Subcutaneous adipose tissue (tissue), 4 donors: ENCODE results near the gene CRACR2B. TPM values are rescaled to one million over a fixed set of nuclear protein-coding genes. Genes with fewer than 3 reads are reported as not detected.

Source experiments
- total RNA-seq, 4 donors: library from RNA; depleted of rRNA; stranded (reverse); fragments of >200 nt; gene quantifications; one replicate each; pipeline ENCODE4 v1.1.0, GENCODE V29; 2016
- TF ChIP-seq, protein P1 (sequence below): fragments of 450-650 bp; IDR thresholded peaks from one replicate; pipeline ENCODE4 v1.5.1; 2016; ENCODE audit warnings: low read depth, mild to moderate bottlenecking, control low read depth, antibody characterized with exemption, moderate library complexity

The CRACR2B gene
- total RNA-seq, 4 donors from 2014 or later: 2.3 to 44.6 (median 9.7) TPM

DNA sequence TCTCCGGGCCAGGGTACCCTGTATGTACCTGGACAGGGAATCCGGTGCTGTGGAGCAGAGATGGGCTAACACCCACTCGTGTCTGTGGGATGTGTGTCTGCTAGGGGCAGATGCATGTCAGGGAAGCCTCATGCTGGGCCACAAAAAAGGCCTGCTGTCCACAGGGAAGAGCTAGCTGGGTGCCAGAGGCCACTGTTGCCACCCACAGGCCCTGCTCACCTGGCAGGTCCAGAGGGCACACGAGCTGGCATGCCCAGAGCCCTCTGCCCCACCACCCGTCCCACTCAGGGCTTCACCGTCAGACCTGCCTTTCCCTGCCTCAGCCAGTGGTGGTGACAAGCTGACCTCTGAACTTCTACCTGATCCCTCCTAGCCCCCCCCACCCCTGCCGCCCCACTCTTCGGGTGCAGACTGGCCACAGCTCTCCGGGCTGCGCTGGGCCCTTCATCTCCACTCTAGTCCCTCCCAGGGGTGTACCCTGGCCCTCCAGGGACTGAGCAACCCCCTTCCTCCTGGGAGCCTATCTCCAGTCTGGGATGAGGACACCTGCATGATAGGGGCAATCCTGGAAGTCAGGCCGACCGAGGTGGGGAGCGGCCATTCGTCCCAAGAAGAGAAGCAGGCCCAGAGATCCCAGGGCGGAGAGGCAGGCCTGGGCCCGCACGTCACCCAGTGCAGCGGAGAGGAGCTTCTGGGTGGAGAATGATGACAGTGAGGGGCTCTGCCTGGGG is 31.0 kb upstream of the CRACR2B start:
- TF ChIP-seq, protein P1, sequence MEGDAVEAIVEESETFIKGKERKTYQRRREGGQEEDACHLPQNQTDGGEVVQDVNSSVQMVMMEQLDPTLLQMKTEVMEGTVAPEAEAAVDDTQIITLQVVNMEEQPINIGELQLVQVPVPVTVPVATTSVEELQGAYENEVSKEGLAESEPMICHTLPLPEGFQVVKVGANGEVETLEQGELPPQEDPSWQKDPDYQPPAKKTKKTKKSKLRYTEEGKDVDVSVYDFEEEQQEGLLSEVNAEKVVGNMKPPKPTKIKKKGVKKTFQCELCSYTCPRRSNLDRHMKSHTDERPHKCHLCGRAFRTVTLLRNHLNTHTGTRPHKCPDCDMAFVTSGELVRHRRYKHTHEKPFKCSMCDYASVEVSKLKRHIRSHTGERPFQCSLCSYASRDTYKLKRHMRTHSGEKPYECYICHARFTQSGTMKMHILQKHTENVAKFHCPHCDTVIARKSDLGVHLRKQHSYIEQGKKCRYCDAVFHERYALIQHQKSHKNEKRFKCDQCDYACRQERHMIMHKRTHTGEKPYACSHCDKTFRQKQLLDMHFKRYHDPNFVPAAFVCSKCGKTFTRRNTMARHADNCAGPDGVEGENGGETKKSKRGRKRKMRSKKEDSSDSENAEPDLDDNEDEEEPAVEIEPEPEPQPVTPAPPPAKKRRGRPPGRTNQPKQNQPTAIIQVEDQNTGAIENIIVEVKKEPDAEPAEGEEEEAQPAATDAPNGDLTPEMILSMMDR: no peak

DNA sequence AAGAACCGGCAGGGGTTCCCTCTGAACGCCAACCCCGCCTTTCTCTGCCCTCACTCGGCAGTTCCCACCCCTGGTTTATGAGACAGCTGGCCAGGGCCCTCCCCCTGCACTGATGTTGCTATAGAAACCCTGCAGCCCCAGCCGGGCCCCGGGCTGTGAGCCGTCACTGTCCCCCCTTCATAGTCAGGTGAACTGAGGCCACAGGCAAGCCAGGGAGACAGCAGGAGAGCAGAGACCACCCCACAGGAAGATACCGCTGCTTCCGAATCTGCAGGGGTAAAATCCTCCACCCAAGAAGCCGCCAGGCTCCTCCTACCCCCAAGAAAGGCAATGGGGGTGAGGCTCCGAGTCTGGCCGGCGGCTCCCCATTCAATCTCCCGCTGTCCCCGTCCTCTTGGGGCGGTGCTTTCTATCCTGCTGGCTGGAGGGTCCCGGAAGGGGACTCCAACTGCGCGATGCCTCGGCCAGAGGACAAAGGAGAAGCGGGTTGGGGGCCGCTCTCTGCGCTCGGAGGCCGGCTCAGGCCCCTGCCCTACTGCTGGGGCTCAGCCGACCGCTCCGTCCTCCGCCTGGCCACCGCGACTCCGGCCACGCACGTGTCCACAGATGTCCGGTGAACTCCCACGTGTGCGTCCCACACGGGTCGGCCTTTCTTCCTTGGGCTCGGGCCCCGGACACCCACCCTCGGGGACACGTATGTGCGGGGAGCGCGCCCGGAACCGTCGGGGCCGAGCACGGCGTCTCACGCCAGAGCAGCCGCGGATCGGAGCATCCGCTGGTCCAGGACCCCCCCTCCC is 30.2 kb upstream of the CRACR2B start:
- TF ChIP-seq, protein P1: no peak

DNA sequence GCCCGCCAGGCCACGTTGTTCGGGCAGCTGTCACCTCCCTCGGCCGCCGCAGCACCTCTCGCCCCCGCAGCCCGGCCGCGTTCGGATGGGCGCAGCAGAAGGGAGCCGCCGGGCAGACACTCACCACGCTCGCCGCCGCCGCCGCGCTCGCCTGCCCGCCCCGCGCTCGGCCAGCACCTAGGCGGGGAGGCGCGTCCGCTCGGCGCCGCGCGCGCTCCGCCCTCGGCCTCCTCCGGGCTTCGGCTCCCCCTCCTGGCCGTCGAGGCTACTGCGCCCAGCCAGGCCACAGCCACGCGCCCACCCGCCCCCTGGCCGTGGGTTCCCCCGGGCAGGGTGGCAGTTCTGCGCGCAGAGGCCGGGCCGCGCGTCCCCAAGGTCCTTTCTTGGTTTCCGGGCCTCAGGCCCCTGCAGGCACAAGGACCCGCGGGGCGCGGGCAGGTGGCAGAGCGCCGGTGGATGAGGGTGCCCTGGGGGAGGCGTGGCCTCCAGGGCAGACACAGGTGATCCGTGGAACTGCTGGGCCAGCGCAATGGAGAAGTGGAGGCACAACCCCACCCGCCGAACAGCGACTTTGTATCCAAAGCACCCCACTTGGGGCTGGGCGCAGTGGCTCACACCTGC is 29.5 kb upstream of the CRACR2B start, which contains the start of gene SLC25A22:
SLC25A22 (minus strand) TSS at position 189 of the 621 bp plus-strand sequence. CDS start 3,275 bp downstream, outside the sequence.
- TF ChIP-seq, protein P1: no peak

DNA sequence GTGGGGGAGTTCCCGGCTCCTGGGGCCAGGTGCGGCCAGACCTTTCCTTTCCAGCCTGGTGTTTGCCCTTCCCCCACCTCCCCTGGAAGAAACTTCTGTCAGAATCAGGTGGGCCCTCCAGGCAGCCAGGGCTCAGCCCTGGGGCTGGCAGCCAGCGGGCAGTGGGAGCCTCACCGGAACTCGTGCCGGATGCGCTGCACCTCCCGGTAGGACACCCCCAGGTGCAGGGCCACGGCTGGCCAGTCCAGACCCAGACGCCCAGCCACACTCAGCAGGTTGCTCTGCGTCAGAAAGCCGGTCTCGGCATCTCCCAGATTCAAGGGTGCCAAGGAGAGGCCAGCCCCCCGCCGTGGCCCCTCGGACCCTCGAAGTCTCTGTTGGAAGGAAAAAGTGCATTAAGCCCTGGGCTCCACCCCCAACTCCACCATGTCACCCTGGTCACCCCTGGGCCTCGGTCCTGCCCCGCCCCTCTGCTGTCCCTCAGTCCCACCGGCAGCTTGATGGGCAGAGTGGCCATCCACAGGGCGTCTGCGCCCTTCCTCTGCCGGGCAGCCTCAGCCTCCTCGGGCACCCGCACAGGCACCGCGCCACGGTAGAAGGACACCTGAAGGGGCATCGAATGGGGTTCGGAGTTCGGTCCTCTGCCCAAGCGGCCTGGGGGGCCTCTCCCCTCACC is 27.9 kb upstream of the CRACR2B start:
- TF ChIP-seq, protein P1: no peak

DNA sequence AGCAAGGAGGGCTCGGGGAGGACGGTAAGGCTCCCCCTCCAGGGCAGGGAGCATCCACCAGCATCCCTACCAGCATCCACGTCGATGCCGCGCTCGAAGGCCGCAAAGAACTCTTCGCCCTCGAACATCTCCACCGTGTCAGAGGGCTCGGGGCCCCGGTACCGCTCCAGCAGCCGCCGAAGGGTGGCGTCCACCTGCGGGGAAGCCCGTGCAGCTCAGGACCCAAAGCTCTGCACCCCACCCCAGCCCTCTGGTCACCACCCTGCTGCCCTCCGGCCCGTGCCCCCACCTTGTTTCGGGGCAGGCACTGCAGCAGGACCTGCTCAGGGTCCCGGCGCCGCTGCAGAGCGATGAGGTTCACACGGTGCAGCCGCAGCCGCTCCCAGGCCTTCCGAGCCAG is 27.2 kb upstream of the CRACR2B start:
- TF ChIP-seq, protein P1: no peak

DNA sequence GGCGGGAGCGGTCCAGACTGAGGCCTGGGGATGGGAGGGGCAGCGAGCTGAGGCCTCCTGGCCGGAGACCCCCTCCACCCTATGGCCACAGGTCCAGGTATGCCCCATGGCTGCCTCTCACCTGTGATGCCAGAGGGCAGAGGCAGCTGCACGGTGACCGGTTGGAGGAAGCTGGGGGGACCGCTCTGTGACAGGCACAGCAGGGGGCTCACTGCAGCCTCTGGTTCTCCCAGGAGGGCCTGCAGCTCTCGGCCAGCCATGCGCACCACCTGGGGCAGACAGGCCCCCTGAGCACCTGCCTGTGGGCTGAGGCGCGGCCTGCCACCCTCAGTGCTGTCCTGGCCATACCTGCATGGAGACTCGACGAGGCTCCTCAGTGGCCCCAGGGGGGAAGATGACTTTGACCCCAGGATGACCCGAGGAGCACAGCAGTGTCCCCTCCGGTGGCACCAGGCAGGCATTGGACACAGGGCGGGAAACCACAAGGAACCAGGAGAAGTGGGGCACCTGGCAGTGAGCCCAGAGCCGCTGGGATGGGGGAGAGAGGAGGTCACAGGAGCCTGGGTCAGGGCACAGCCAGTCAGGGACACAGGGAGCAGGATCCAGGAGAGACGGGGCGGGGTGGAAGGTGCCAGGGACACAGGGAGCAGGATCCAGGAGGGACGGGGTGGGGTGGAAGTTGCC is 26.5 kb upstream of the CRACR2B start:
- TF ChIP-seq, protein P1: no peak
